ENCODE results near the gene CSRP2. TPM values are rescaled to one million over a fixed set of nuclear protein-coding genes. Genes with fewer than 3 reads are reported as not detected.

CSRP2 gene
- total and polyA plus RNA-seq, 2 of the 13 experiments (the other 11 are each of a cell fraction or from before 2014, with no cell fraction given) = 7.2 to 8.0 TPM

GRCh38 chr12:76871742-76872141 lies 7.1 kb downstream of the CSRP2 start:
- in situ Hi-C loops (cut with HindIII; ENCODE audit: extremely low pct_ligation_motif_present, low pct_unique_long_range_greater_than_20kb) (no loop called here), intact Hi-C loops (cut with micrococcal nuclease; ENCODE audit: unreplicated experiment) (no loop called here)
- FAIRE-seq (no peak), ATAC-seq (no peak), DNase-seq (ENCODE audit: low spot score) (no peak)
- Histone ChIP-seq H3K27me3 (ENCODE audit: control insufficient read depth in 1 of 2, insufficient read depth in 2 of 2, low read length in 2 of 2) (no peaks in the 10 kb centered on the region), H3K27ac (ENCODE audit: extremely low read length, insufficient read depth, low read length) (no peak overlapping the region), H3K4me1 (ENCODE audit: insufficient read depth, low read length) (no peaks in the 10 kb centered on the region; the same call in 1 of the 2 replicates), H4K20me1 (ENCODE audit: insufficient read depth, low read length) (no peaks in the 10 kb centered on the region), H3K79me2 (ENCODE audit: insufficient read depth, low read length) (no peaks in the 10 kb centered on the region), H3K4me2 (ENCODE audit: low read depth, low read length) (no peak overlapping the region), H3K9me3 (ENCODE audit: low read length) (no peaks in the 10 kb centered on the region), H2AFZ (ENCODE audit: low read length) (no peak overlapping the region), H3K9ac (ENCODE audit: insufficient read depth, low read depth, low read length) (no peak overlapping the region), H3K4me3 (replicated peaks in 1 of 3; ENCODE audit: insufficient read depth in 1 of 3, low read depth in 2 of 3, low read length in 3 of 3) (no peak overlapping the region), H3K36me3 (replicated peaks in 1 of 2; ENCODE audit: control insufficient read depth in 1 of 2, insufficient read depth in 2 of 2, low read length in 2 of 2) (no peaks in the 10 kb centered on the region)
- POLR2A ChIA-PET = no interaction called here
- no peak for TF ChIP-seq BCLAF1 (IDR thresholded peaks at IDR 0.05)
- TF ChIP-seq BRF2 (CRISPR knock-in tag; IDR thresholded peaks at IDR 0.05) = no peak
- TF ChIP-seq ISL2 (CRISPR knock-in tag; IDR thresholded peaks at IDR 0.05) = no peak
- no peak for TF ChIP-seq SPEN (CRISPR knock-in tag; IDR thresholded peaks at IDR 0.05; ENCODE audit: low read depth)
- no peak for TF ChIP-seq EED (CRISPR knock-in tag; IDR thresholded peaks at IDR 0.05)
- no peak for TF ChIP-seq ZNF780A (CRISPR knock-in tag; IDR thresholded peaks at IDR 0.05)
- TF ChIP-seq WIZ (CRISPR knock-in tag; IDR thresholded peaks at IDR 0.05) = no peak
- TF ChIP-seq NCOA5 (CRISPR knock-in tag; IDR thresholded peaks at IDR 0.05) = no peak
- TF ChIP-seq ZMYM3 (CRISPR knock-in tag; IDR thresholded peaks at IDR 0.05) = no peak
- no TSS peak for BruUV-seq (replicated peaks)
- CTCF ChIA-PET (ENCODE audit: low intra/inter-chr PET ratio, low total read pairs) = no interaction called here
- WGBS (ENCODE audit: low lambda C conversion rate) = 95% methylated on average over 3 of the region's 3 CpGs

Data from HepG2 (cell line).